ENCODE measurements around the gene CSH1.
"Not testable (repeated sequence)": the region's sequence is repeated elsewhere in the genome, so short reads cannot be mapped to it uniquely, and the experiment has no call there.

Gene CSH1

GRCh38 chr17:63896524-63897354 is at the start of gene CSH1:
CSH1 (minus strand) TSS chr17:63896574; CDS start chr17:63896511, 63 bp downstream.
- not testable (repeated sequence) for DNase-seq (ENCODE audit: low read depth); H3K4me3 ChIP-seq (ENCODE audit: low read depth, low read length)

GRCh38 chr17:63945784-63946439 is 49.5 kb upstream of the CSH1 start:
- TF ChIP-seq MYC (IDR thresholded peaks at IDR 0.05; ENCODE audit: low read depth, low read length) (no peak), POLR2A (IDR thresholded peaks at IDR 0.05; ENCODE audit: extremely low read depth, insufficient read length) (no peak)
- TF ChIP-seq, protein P1, sequence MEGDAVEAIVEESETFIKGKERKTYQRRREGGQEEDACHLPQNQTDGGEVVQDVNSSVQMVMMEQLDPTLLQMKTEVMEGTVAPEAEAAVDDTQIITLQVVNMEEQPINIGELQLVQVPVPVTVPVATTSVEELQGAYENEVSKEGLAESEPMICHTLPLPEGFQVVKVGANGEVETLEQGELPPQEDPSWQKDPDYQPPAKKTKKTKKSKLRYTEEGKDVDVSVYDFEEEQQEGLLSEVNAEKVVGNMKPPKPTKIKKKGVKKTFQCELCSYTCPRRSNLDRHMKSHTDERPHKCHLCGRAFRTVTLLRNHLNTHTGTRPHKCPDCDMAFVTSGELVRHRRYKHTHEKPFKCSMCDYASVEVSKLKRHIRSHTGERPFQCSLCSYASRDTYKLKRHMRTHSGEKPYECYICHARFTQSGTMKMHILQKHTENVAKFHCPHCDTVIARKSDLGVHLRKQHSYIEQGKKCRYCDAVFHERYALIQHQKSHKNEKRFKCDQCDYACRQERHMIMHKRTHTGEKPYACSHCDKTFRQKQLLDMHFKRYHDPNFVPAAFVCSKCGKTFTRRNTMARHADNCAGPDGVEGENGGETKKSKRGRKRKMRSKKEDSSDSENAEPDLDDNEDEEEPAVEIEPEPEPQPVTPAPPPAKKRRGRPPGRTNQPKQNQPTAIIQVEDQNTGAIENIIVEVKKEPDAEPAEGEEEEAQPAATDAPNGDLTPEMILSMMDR (IDR thresholded peaks at IDR 0.05; ENCODE audit: low read depth, low read length) = peak; percentile 3
- TF ChIP-seq, protein P2, sequence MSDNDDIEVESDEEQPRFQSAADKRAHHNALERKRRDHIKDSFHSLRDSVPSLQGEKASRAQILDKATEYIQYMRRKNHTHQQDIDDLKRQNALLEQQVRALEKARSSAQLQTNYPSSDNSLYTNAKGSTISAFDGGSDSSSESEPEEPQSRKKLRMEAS (IDR thresholded peaks at IDR 0.05; ENCODE audit: low read depth, low read length) = no peak
- no peak overlapping the region for H3K4me3 ChIP-seq (ENCODE audit: low read depth, low read length)
- no peak for DNase-seq (ENCODE audit: low read depth)

- H3K4me3 ChIP-seq (ENCODE audit: low read depth, low read length) = no peak overlapping the region
- TF ChIP-seq MYC (IDR thresholded peaks at IDR 0.05; ENCODE audit: low read depth, low read length) (no peak), POLR2A (IDR thresholded peaks at IDR 0.05; ENCODE audit: extremely low read depth, insufficient read length) (no peak)
- TF ChIP-seq, protein P1 (IDR thresholded peaks at IDR 0.05; ENCODE audit: low read depth, low read length) = no peak
- TF ChIP-seq, protein P2 (IDR thresholded peaks at IDR 0.05; ENCODE audit: low read depth, low read length) = no peak
- DNase-seq (ENCODE audit: low read depth) = no peak
These were observed 48.5 kb upstream of the CSH1 start for GRCh38 chr17:63944736-63945499.

GRCh38 chr17:63943745-63944144 is 47.4 kb upstream of the CSH1 start:
- no peak for DNase-seq (ENCODE audit: low read depth)
- H3K4me3 ChIP-seq (ENCODE audit: low read depth, low read length) = no peak overlapping the region
- TF ChIP-seq POLR2A (IDR thresholded peaks at IDR 0.05; ENCODE audit: extremely low read depth, insufficient read length) (no peak), MYC (IDR thresholded peaks at IDR 0.05; ENCODE audit: low read depth, low read length) (no peak)
- TF ChIP-seq, protein P2 (IDR thresholded peaks at IDR 0.05; ENCODE audit: low read depth, low read length) = no peak
- TF ChIP-seq, protein P1 (IDR thresholded peaks at IDR 0.05; ENCODE audit: low read depth, low read length) = no peak

GRCh38 chr17:63942309-63942985 is 46.1 kb upstream of the CSH1 start:
- H3K4me3 ChIP-seq (ENCODE audit: low read depth, low read length) = no peak overlapping the region
- DNase-seq (ENCODE audit: low read depth) = no peak
- TF ChIP-seq POLR2A (IDR thresholded peaks at IDR 0.05; ENCODE audit: extremely low read depth, insufficient read length) (no peak), MYC (IDR thresholded peaks at IDR 0.05; ENCODE audit: low read depth, low read length) (no peak)
- TF ChIP-seq, protein P1 (IDR thresholded peaks at IDR 0.05; ENCODE audit: low read depth, low read length) = no peak
- TF ChIP-seq, protein P2 (IDR thresholded peaks at IDR 0.05; ENCODE audit: low read depth, low read length) = no peak

Measured in NB4 (cell line).